ENCODE measurements around the gene FRMD7. TPM values are rescaled to one million over a fixed set of nuclear protein-coding genes. Genes with fewer than 3 reads are reported as not detected.

Gene FRMD7
- total and polyA plus RNA-seq, 2 experiments from 2014 or later, result not detected

DNA sequence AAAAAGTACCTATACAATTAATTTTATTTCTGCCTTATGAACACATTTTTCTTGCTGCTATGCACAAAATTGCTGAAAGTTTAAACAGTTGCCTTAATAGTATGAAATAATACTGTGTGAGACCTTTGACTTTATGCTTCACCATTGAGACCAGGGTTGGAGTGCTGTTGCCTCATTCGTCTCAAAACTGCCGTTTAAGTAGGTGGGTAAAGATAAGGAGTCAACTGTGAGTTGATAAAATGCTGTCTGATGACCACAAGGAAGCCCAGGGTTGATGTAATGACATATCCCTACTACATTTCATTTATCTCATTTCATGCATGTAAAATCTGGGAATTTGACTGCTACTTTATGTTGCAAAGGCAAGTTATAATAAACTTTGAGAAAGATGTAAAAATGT, 81.3 kb downstream of the FRMD7 start (continued):
- no peak for TF ChIP-seq REST (IDR thresholded peaks at IDR 0.05; ENCODE audit: unreplicated experiment)

DNA sequence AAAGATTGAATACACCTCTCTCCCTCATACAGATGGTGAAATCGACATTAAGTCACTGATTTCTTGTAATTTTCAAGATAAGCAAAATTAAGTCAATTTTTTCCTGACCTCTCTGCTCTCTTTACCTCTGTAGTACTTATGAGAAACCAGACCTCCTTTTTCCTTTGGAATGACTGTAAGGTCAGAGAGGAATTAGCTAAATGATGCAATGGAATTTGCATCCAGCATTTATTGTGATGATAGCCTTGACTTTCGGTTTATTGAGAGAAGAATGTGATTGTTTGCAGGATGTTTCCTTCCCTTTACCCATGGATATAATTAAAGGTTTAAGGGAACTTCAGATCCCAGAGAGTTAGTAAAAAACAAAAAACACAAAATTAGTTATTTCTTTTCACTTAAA, 82.4 kb downstream of the FRMD7 start:
- DNase-seq (ENCODE audit: low spot score), result peak; percentile 21
- H3K4me2 ChIP-seq, result peak overlapping the region; percentile 48; the same call in 1 of the 2 replicates
- no peaks in the 10 kb centered on the region for H3K9me2 ChIP-seq (ENCODE audit: insufficient read depth)
- Mint-ChIP-seq H3K36me3 (ENCODE audit: low read depth) (no peaks in the 10 kb centered on the region), H3K9me3 (no peaks in the 10 kb centered on the region), H3K4me3 (peak overlapping the region; percentile 50), H3K4me1 (peaks cover 44% of the 10 kb centered on the region), H3K27me3 (ENCODE audit: insufficient read depth, low read depth, poor library complexity) (peaks cover 3% of the 10 kb centered on the region), H3K27ac (peak overlapping the region; percentile 96)
- peaks cover 81% of the 10 kb centered on the region for H3K79me2 ChIP-seq (replicated peaks; ENCODE audit: insufficient read depth)
- H3K36me3 ChIP-seq (ENCODE audit: insufficient read depth), result no peaks in the 10 kb centered on the region
- H2AFZ ChIP-seq, result no peak overlapping the region
- no peaks in the 10 kb centered on the region for H4K20me1 ChIP-seq (replicated peaks; ENCODE audit: insufficient read depth)
- peak overlapping the region; percentile 53 for H3K27ac ChIP-seq (ENCODE audit: low read depth)
- peaks cover 45% of the 10 kb centered on the region for H3K4me1 ChIP-seq (ENCODE audit: insufficient read depth)
- no peak overlapping the region for H3K4me3 ChIP-seq
- no peak for ATAC-seq
- no peaks in the 10 kb centered on the region for H3K27me3 ChIP-seq (ENCODE audit: insufficient read depth)
- TF ChIP-seq STAT1 (IDR thresholded peaks at IDR 0.05; ENCODE audit: unreplicated experiment) (no peak), ETS1 (IDR thresholded peaks at IDR 0.05) (no peak)
- H3F3A ChIP-seq (replicated peaks; ENCODE audit: low read depth), result no peaks in the 10 kb centered on the region

DNA sequence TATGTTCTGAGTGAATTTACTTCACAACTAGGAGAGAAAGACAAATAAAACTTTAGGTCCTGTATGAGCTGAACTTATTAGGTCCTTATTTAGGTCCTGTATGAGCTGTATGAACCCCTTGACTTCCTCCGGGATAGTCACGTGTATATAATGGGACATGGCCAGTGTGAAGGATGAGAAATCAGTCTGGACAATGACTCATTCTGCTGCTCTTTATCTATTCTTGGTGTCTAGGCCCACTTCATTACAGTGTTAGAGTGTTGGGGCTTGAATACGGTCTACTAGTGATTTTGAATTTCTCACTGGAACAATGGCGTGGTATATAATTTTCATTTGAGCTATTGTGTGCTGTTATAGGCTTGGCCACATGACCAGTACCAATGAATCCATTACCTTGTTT, 82.9 kb downstream of the FRMD7 start:
- H3K36me3 Mint-ChIP-seq (ENCODE audit: low read depth), result no peaks in the 10 kb centered on the region
- H3K9me2 ChIP-seq (ENCODE audit: insufficient read depth), result no peaks in the 10 kb centered on the region
- H3F3A ChIP-seq (replicated peaks; ENCODE audit: low read depth), result no peaks in the 10 kb centered on the region
- H3K4me1 ChIP-seq (ENCODE audit: insufficient read depth), result peaks cover 50% of the 10 kb centered on the region
- H2AFZ ChIP-seq, result no peak overlapping the region
- no peak overlapping the region for H3K4me3 ChIP-seq
- no peaks in the 10 kb centered on the region for H3K36me3 ChIP-seq (ENCODE audit: insufficient read depth)
- H3K4me3 Mint-ChIP-seq, result peak overlapping the region; percentile 50; the same call in 1 of the 3 replicates
- peaks cover 48% of the 10 kb centered on the region for H3K4me1 Mint-ChIP-seq
- H4K20me1 ChIP-seq (replicated peaks; ENCODE audit: insufficient read depth), result no peaks in the 10 kb centered on the region; the same call in 1 of the 2 replicates
- H3K27me3 ChIP-seq (ENCODE audit: insufficient read depth), result no peaks in the 10 kb centered on the region
- peak overlapping the region; percentile 53; the same call in 1 of the 2 replicates for H3K27ac ChIP-seq (ENCODE audit: low read depth)
- ATAC-seq, result no peak
- H3K4me2 ChIP-seq, result peak overlapping the region; percentile 48; the same call in 1 of the 2 replicates
- H3K27ac Mint-ChIP-seq, result peak overlapping the region; percentile 96
- DNase-seq (ENCODE audit: low spot score), result no peak
- peaks cover 3% of the 10 kb centered on the region for H3K27me3 Mint-ChIP-seq (ENCODE audit: insufficient read depth, low read depth, poor library complexity)
- peaks cover 81% of the 10 kb centered on the region for H3K79me2 ChIP-seq (replicated peaks; ENCODE audit: insufficient read depth)
- H3K9me3 Mint-ChIP-seq, result no peaks in the 10 kb centered on the region
- TF ChIP-seq ZNF462 (CRISPR knock-in tag; IDR thresholded peaks at IDR 0.05) (no peak), EZH2 (IDR thresholded peaks at IDR 0.05; ENCODE audit: low read depth, unreplicated experiment) (no peak), ZNF331 (CRISPR knock-in tag; IDR thresholded peaks at IDR 0.05; ENCODE audit: low read depth) (no peak), CTCF (conservative IDR thresholded peaks at IDR 0.05; ENCODE audit: low read depth in 2 of 2) (no peak)

All from GM23338 (cell line).